GM12874 (cell line): ENCODE results near the gene C4orf36.

Experiments
- CTCF ChIP-seq: IDR thresholded peaks from 2 replicates; pipeline ENCODE4 v1.5.1; 2011; ENCODE audit warnings: low read depth, mild to moderate bottlenecking, control low read depth, low read length, moderate library complexity; ENCODE audit not compliant: insufficient read depth

C4orf36 gene

GRCh38 chr4:86894455-86894854 lies 2.2 kb upstream of the C4orf36 start:
- TF ChIP-seq CTCF: no peak

GRCh38 chr4:86893136-86893535 lies 914 bp upstream of the C4orf36 start:
- TF ChIP-seq CTCF: no peak

- no peak for TF ChIP-seq CTCF
Measured at GRCh38 chr4:86892636-86892960, 376 bp upstream of the C4orf36 start.

- TF ChIP-seq CTCF: no peak
Measured at GRCh38 chr4:86890790-86891189, 1.4 kb downstream of the C4orf36 start.

- TF ChIP-seq CTCF: no peak
Measured at GRCh38 chr4:86879641-86880040, 12.6 kb downstream of the C4orf36 start.

- TF ChIP-seq CTCF: no peak
Measured at GRCh38 chr4:86878640-86879039, 13.6 kb downstream of the C4orf36 start.

- no peak for TF ChIP-seq CTCF
Measured at GRCh38 chr4:86876894-86877685, 15.1 kb downstream of the C4orf36 start.
